Measurements from ENCODE around the gene SATB2.

Gene SATB2

GRCh38 chr2:199452260-199452990 lies 5.3 kb downstream of the SATB2 start:
- DNase-seq: no peak

GRCh38 chr2:199449956-199450355 lies 7.8 kb downstream of the SATB2 start:
- DNase-seq: no peak

DNA sequence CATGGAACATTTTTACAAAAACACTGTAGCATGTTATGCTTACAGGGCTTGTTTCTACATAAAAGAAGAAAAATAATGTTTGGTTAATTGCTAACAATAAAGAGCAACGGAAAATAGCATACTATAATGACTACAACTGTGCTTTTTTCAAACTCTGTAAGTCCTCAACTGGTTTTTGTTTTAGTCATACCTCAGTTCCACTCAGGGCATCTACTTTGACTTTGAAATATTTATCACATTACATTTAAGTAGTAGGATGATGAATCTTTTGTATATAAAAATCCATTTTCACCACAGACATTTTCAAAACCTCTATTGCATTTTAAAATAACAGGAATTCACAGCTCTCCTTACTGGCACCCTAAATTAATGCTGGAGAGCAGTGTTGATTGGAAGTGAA lies 8.3 kb downstream of the SATB2 start:
- peak; percentile 42 for DNase-seq

DNA sequence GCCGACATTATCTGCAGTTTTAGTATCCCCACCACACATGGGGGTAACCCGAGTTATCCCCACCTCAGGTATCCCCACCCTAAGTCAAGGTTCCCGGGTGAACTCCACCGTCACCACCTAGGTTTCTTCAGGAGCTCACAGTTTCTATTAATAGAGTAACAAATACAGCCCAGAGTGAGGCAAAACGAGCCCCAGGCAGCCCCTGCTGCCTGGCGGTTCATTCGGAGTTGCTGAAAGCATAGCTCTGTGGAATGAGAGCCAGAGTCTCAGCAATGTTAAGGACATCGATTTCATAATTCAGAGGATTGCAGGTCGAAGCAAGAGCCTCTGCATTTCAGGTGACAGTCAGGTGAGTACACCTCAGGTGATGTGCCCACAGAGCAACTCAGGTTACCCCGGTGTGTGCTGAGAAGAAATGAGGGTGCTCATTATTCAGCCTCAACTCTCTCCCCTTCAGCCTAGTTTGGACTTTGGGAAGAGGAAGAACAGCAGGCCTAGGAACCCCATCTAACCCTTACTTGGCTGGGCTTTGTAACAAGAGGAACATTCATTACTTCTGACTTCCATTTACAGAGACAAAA lies 10.7 kb downstream of the SATB2 start:
- no peak for DNase-seq

DNA sequence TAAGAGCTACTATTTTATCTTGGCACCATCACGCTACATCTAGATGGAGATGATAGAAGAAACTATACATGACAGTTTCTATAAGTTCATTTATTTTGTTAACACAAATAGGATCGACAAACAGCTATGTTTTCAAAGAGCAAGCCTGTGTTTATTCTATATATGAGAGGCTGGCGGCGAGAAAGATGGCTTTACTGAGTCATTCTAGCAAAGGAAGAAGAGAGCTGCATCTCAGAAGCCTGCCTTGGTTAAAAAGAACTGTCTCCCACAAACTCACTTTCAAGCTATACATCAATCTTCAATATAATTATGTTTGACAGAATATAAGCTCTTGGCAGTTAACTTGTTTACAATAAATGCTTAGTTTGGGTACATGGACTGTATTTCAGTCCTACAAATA lies 13.0 kb downstream of the SATB2 start:
- no peak for DNase-seq

- DNase-seq: peak; percentile 82
Measured at GRCh38 chr2:199443589-199444130, 14.1 kb downstream of the SATB2 start.

DNA sequence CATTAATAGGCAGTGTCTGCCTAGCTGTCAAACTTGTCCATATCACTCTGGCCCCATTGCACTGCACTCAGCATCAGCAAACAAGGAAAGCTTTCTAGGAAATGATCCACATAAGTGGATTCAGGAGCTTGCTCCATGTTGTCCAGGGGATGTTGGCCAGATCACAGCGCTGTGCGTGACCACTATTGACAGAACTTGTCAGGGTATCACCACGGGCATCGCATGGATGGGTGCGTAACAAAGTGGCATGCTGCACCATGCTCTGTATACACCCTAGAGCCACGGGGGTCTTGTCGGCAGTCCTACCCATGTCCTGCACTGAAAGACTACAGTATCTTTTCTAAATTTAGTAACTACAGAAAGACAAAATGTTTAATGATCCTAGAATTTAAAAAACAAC lies 15.6 kb downstream of the SATB2 start:
- DNase-seq: no peak

DNA sequence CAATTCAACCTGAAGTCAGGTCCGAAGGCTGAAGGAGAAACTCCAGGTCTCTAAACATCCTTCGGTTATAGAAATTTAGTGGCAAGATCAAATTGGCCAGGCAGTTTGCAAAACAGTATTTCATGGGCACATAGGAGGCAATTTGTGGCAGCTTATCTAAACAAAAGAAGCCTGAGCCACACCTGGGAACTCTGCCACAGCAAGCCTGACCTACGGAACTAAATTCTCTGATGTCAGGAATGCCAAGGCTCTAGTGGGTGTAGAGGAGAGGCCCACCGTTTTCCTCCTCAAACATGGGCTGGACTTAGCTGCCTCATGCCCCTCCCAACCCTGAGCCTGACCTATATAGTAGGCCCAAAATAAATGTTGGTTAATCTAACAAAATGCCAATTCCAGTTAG lies 16.0 kb downstream of the SATB2 start:
- no peak for DNase-seq

DNA sequence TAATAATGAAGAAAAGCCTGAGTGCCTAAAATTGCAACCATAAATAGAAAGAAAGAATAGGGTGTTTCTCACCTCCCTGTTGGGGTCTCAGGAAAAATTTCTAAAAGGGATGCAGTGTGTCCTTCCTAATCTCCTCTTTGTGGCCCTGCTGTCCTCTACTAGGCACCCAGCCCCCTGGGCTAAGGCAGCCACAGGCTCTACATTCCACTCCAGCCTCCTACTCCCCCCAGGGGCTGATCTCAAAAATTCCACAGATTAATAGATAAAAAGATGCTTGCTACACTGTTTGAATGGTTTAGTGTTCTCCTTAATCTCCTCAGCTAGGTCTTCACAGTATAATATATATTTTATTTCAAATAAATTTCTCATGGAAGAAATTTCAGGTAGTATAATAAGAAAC lies 17.6 kb downstream of the SATB2 start:
- no peak for DNase-seq

- DNase-seq: no peak
Measured at GRCh38 chr2:199439542-199439941, 18.2 kb downstream of the SATB2 start.

DNA sequence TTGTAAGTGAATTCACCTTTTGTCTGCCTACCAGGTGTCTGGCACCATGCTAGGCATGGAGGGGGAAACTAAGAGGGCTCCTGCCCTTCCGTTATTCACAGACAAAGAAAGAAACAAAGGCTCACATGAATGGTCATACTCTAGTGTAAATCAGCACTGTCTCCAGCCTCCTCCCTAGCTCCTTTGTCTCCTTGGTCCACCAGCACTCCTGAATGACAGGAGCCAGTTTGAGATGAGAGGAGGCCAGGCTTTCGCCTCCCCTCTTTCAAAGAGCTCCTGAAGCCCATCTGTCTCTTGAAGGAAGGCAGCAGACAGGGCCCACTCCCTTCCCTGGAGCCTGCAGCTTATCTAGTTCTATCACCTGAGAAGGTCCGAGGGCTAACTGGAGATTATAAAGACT lies 18.7 kb downstream of the SATB2 start:
- no peak for DNase-seq

GRCh38 chr2:199434555-199434954 lies 23.2 kb downstream of the SATB2 start:
- no peak for DNase-seq

DNA sequence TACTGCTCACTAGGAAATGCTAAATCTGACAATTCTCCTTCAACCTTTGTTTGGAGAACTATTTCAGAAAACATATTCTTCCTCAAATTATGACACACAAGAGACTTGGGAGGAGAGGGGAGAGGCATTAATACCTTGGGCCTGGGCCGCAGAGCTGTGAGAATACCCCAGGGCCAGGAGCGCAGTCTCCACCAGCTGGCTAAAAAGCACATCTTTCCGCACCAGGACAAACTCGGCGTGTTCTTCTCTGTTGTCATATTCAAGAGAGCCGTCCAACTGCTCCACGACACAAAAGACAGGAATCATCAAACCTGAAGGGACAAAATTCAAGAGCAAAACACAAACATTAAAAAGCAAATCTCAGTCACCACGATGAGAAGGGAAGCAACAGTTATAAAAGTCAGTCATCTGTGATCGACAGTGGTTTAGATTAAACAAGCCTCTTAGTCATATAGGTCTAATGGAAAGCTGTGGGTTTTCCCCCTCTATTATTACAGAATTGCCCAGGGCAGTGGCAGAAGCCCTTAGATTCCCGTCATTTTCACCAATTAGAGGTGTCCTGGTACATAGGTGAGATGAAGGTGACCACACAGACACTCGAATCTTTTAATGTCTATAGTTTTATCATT lies 24.4 kb downstream of the SATB2 start:
- DNase-seq: no peak

DNA sequence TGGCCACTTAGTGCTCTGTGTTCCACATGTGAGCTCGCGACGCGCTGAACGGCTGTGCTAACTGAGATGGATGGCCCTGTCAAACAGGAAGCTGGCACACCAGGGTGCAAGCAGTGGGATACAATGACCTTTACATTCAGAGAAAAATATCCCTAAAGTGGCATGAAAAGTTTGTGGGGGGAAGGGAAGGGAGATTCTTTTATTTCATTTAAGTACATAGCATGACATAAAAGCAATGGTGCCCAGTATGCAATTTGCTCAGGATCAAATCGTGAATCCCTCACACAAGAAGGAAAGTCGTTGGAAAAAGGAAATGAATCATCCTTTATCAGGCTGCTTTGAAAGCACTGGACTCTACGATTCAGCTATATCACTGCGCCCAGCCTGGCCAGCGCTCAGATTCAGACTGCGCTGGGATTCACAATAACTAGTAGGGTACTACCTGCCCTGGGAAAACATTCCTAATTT lies 26.0 kb downstream of the SATB2 start:
- DNase-seq: peak; percentile 50

DNA sequence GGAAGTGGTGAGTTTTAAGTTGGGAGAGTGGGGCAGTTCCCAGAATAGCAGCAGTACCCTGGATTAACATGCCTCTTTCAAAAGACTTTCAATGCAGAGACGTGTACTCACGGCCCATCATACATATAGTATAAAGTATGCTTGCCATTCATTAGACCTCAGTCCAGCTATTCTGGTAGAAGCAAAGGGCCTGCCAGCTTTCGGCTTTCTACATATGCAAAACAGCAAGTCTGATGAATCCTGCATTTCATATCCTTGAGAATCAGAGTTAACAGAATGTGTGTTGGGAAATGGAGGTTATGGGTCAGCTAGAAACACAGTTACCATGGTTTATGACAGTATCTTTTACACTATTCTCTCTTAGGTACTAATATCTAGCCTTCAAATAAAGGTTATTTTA lies 27.5 kb downstream of the SATB2 start:
- DNase-seq: no peak

DNA sequence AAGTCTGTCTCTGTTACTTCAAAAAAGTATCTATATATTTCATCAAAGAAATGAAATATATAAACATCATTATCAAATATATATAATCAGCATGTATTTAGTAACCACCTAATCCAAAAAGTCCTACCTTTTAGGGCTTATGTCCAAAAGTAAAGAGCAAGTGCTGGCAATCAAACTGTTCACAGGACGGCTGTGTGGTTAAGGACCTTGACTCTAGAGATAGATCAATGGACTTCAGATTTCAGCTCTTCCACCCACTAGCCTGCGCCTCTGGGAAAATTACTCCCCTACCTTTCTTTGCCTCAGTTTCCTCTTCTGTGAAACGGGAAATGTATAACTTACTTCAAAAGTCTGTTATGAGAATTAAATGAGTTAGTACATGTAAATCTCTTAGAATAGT lies 29.4 kb downstream of the SATB2 start:
- no peak for DNase-seq

- no peak for DNase-seq
Measured at GRCh38 chr2:199424160-199424559, 33.6 kb downstream of the SATB2 start.

- DNase-seq: no peak
Measured at GRCh38 chr2:199419428-199419827, 38.3 kb downstream of the SATB2 start.

DNA sequence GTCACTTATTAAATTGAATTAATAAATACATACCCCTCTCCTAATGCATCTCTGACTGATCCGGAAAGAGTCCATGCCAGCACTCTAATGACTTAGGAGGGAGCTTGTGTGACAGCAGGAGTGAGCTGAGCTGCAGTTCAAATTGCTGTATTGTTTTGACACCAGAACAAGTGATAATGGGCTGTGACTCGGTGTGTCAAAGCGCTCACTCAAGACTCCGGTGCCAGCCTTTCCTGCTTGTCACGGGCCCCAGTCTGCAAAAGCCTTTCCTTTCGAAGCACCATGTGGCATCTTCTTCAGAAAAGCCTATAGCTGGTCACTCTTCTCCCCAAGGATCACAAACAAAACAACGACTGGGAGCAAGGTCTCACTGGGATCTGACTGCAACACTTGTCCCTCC lies 43.3 kb downstream of the SATB2 start:
- DNase-seq: no peak

GRCh38 chr2:199414001-199414400 lies 43.7 kb downstream of the SATB2 start:
- DNase-seq: no peak

GRCh38 chr2:199409759-199410529 lies 47.8 kb downstream of the SATB2 start:
- peak; percentile 53 for DNase-seq

DNA sequence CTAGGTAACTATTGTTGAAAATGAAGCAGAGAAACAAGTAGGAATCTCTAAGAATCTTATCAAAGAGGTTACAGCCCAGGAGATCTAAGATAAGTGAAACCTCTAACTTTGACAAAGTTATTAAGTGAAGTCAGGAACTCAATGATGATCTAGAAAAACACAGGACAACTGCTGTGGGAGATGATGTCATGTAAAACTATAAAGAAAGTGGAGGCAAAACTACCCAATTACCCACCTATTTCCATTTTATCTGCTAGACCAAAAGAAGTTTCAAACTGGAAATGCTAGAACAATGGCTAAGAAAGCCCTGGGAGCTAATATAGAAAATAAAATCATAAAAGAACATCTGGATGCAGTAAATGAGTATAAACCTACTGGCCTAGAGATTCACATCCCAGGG lies 50.3 kb downstream of the SATB2 start:
- no peak for DNase-seq

- DNase-seq: peak; percentile 13
Measured at GRCh38 chr2:199405241-199405640, 52.5 kb downstream of the SATB2 start.

Measured in fibroblast of skin of back (primary cell).